Liver (tissue), 9 donors: ENCODE results near the gene PREB. TPM values are rescaled to one million over a fixed set of nuclear protein-coding genes. Genes with fewer than 3 reads are reported as not detected.

Experiments used
- DNase-seq: peaks from one replicate; pipeline ENCODE4 v3.0.0-alpha.2; 2017; ENCODE audit warnings: low spot score
- H3K27ac ChIP-seq, 2 donors: one replicate each; pipeline ENCODE4 v1.7.0; 2013; ENCODE audit warnings: inconsistent platforms in 2 of 2, low read length in 2 of 2, control low read depth in 1 of 2, low read depth in 1 of 2, mild to moderate bottlenecking in 1 of 2
- H3K27me3 ChIP-seq, 4 donors: one replicate each; pipeline versions ENCODE4 v1.6.1 to v1.7.0; 2013; ENCODE audit warnings: low read length in 3 of 4, inconsistent platforms in 1 of 4, mild to moderate bottlenecking in 1 of 4, moderate library complexity in 1 of 4; ENCODE audit not compliant: control insufficient read depth in 4 of 4, insufficient read depth in 4 of 4
- H3K36me3 ChIP-seq, 4 donors: one replicate each; pipeline versions ENCODE4 v1.6.1 to v1.7.0; 2013; ENCODE audit warnings: low read length in 3 of 4, mild to moderate bottlenecking in 3 of 4, low read depth in 1 of 4, moderate library complexity in 1 of 4; ENCODE audit not compliant: control insufficient read depth in 4 of 4, insufficient read depth in 3 of 4
- H3K4me1 ChIP-seq, 4 donors: one replicate each; pipeline versions ENCODE4 v1.6.1 to v1.7.0; 2013; ENCODE audit warnings: low read length in 3 of 4, mild to moderate bottlenecking in 3 of 4, moderate library complexity in 1 of 4; ENCODE audit not compliant: control insufficient read depth in 4 of 4, insufficient read depth in 4 of 4
- H3K4me3 ChIP-seq, 3 donors: one replicate each; pipeline versions ENCODE4 v1.6.1 to v1.7.0; 2013; ENCODE audit warnings: low read length in 3 of 3, control low read depth in 1 of 3, low read depth in 1 of 3, mild to moderate bottlenecking in 1 of 3
- H3K9ac ChIP-seq, 2 donors: one replicate each; pipeline ENCODE4 v1.7.0; 2013; ENCODE audit warnings: low read length in 2 of 2, mild to moderate bottlenecking in 2 of 2, moderate library complexity in 2 of 2, control low read depth in 1 of 2, low read depth in 1 of 2
- H3K9me3 ChIP-seq, 4 donors: one replicate each; pipeline versions ENCODE4 v1.6.1 to v1.7.0; 2013; ENCODE audit warnings: low read length in 3 of 4; ENCODE audit not compliant: control insufficient read depth in 4 of 4
- ATF3 ChIP-seq: IDR thresholded peaks from 2 replicates; pipeline ENCODE4 v1.6.1; 2016; ENCODE audit warnings: antibody characterized with exemption
- CTCF ChIP-seq: fragments of 150-350 bp; IDR thresholded peaks from 2 replicates; pipeline ENCODE4 v1.5.1; 2017; ENCODE audit warnings: improper control_type of control experiment, low read depth, low read length; ENCODE audit not compliant: missing input control
- EGR1 ChIP-seq, 2 donors: IDR thresholded peaks; 2 replicates each; pipeline ENCODE4 v1.6.1; 2016 to 2018; ENCODE audit warnings: antibody characterized with exemption in 2 of 2, low read depth in 2 of 2
- FOXA1 ChIP-seq: IDR thresholded peaks from 2 replicates; pipeline ENCODE4 v1.6.1; 2016; ENCODE audit warnings: antibody characterized with exemption
- FOXA2 ChIP-seq: IDR thresholded peaks from 2 replicates; pipeline ENCODE4 v1.6.1; 2016; ENCODE audit warnings: antibody characterized with exemption
- GABPA ChIP-seq, 2 donors: IDR thresholded peaks in 1 of 2; conservative IDR thresholded peaks in 1 of 2; 2 replicates each; pipeline ENCODE4 v1.6.1; 2016; ENCODE audit warnings: antibody characterized with exemption in 2 of 2, mild to moderate bottlenecking in 1 of 2, moderate library complexity in 1 of 2
- HNF4A ChIP-seq, 2 donors: conservative IDR thresholded peaks; 2 replicates each; pipeline ENCODE4 v1.6.1; 2016; ENCODE audit warnings: antibody characterized with exemption in 2 of 2, mild to moderate bottlenecking in 2 of 2
- HNF4G ChIP-seq: IDR thresholded peaks from 2 replicates; pipeline ENCODE4 v1.6.1; 2016; ENCODE audit warnings: antibody characterized with exemption
- JUND ChIP-seq, 2 donors: IDR thresholded peaks; 2 replicates each; pipeline ENCODE4 v1.6.1; 2016; ENCODE audit warnings: antibody characterized with exemption in 2 of 2
- MAX ChIP-seq: IDR thresholded peaks from 2 replicates; pipeline ENCODE4 v1.6.1; 2016; ENCODE audit warnings: antibody characterized with exemption
- NR2F2 ChIP-seq: IDR thresholded peaks from 2 replicates; pipeline ENCODE4 v1.6.1; 2016; ENCODE audit warnings: antibody characterized with exemption
- RAD21 ChIP-seq, 2 donors: IDR thresholded peaks; 2 replicates each; pipeline ENCODE4 v1.6.1; 2016; ENCODE audit warnings: antibody characterized with exemption in 2 of 2, mild to moderate bottlenecking in 2 of 2
- REST ChIP-seq: IDR thresholded peaks from 2 replicates; pipeline ENCODE4 v1.6.1; 2016; ENCODE audit warnings: antibody characterized with exemption, mild to moderate bottlenecking
- RXRA ChIP-seq, 2 donors: IDR thresholded peaks; 2 replicates each; pipeline ENCODE4 v1.6.1; 2017 to 2018; ENCODE audit warnings: antibody characterized with exemption in 2 of 2, mild to moderate bottlenecking in 1 of 2
- SP1 ChIP-seq: IDR thresholded peaks from 2 replicates; pipeline ENCODE4 v1.6.1; 2018; ENCODE audit warnings: antibody characterized with exemption, mild to moderate bottlenecking
- TAF1 ChIP-seq: conservative IDR thresholded peaks from 2 replicates; pipeline ENCODE4 v1.6.1; 2016; ENCODE audit warnings: antibody characterized with exemption, mild to moderate bottlenecking
- YY1 ChIP-seq: IDR thresholded peaks from 2 replicates; pipeline ENCODE4 v1.6.1; 2016; ENCODE audit warnings: antibody characterized with exemption, mild to moderate bottlenecking
- ZBTB33 ChIP-seq: IDR thresholded peaks from 2 replicates; pipeline ENCODE4 v1.6.1; 2016; ENCODE audit warnings: antibody characterized with exemption
- WGBS: extraction: QIAGEN DNeasy Blood & Tissue Kit; methylation state at CpG from one replicate; pipeline ENCODE4 v1.1.7; 2013; 5-methylcytosine and 5-hydroxymethylcytosine counted together
- polyA plus RNA-seq, 2 donors: library from polyadenylated mRNA; stranded (reverse) in 1 of 2; unstranded in 1 of 2; fragments of 200-250 nt in 1 of 2; fragments of >200 nt in 1 of 2; fragmentation: Nextera tagmentation in 1 of 2; extraction: Ambion mirVana in 1 of 2; gene quantifications; one replicate each; pipeline versions ENCODE4 v1.2.1 to v1.2.3, GENCODE V29; 2013 to 2015
- total RNA-seq, 2 donors: library from RNA; depleted of rRNA; stranded (reverse); fragments of >200 nt; gene quantifications; one replicate each; pipeline ENCODE4 v1.2.3, GENCODE V29; 2014
- donor health status: healthy.
- donor health status: healthy.
- donor health status: healthy.
- donor health status: healthy.
- donor health status: healthy.

PREB gene
- total and polyA plus RNA-seq, 4 donors = 21.5 to 98.4 (median 60.9) TPM

- TF ChIP-seq YY1 (no peak), RXRA (IDR thresholded peaks at IDR 0.05) (no peak), TAF1 (no peak), HNF4G (no peak), MAX (no peak)
- H3K36me3 ChIP-seq = peaks cover 13 to 32% (median 24%) of the 10 kb centered on the region in 4 donors
- 89% methylated on average over 11 of the region's 11 CpGs for WGBS
- no peaks in the 10 kb centered on the region for H3K9me3 ChIP-seq
- DNase-seq = no peak
- H3K9ac ChIP-seq = no peak overlapping the region
- no peak overlapping the region for H3K4me3 ChIP-seq
- H3K27me3 ChIP-seq = no peaks in the 10 kb centered on the region
- no peak overlapping the region for H3K27ac ChIP-seq
- peaks cover 3 to 29% (median 22%) of the 10 kb centered on the region in 4 donors for H3K4me1 ChIP-seq
Measured at GRCh38 chr2:27128668-27129571, 5.5 kb downstream of the PREB start.

- Histone ChIP-seq H3K4me3 (no peak overlapping the region), H3K9ac (no peak overlapping the region), H3K36me3 (peaks cover 13 to 32% (median 24%) of the 10 kb centered on the region in 4 donors), H3K9me3 (no peaks in the 10 kb centered on the region), H3K27me3 (no peaks in the 10 kb centered on the region), H3K27ac (no peak overlapping the region), H3K4me1 (peaks cover 3 to 29% (median 20%) of the 10 kb centered on the region in 4 donors)
- 92% methylated on average over 9 of the region's 9 CpGs for WGBS
- DNase-seq = no peak
- TF ChIP-seq RXRA (IDR thresholded peaks at IDR 0.05) = no peak
- no peak for TF ChIP-seq EGR1 (IDR thresholded peaks at IDR 0.05; ENCODE audit: low read depth in 2 of 2)
- TF ChIP-seq GABPA (IDR thresholded peaks at IDR 0.05 in 1 of 2, conservative IDR thresholded peaks at IDR 0.05 in 1 of 2) = no peak
- no peak for TF ChIP-seq ZBTB33
- no peak for TF ChIP-seq REST
- no peak for TF ChIP-seq JUND (IDR thresholded peaks at IDR 0.05)
- no peak for TF ChIP-seq ATF3
- no peak for TF ChIP-seq CTCF
- TF ChIP-seq RAD21 (IDR thresholded peaks at IDR 0.05) = no peak
- no peak for TF ChIP-seq HNF4A (conservative IDR thresholded peaks at IDR 0.05)
- no peak for TF ChIP-seq YY1
- TF ChIP-seq FOXA1 = no peak
- no peak for TF ChIP-seq TAF1
- TF ChIP-seq MAX = no peak
- TF ChIP-seq SP1 = no peak
- no peak for TF ChIP-seq HNF4G
- no peak for TF ChIP-seq FOXA2
- TF ChIP-seq NR2F2 = no peak
Measured at GRCh38 chr2:27127883-27128667, 6.4 kb downstream of the PREB start.
